K562 (cell line): ENCODE measurements around the gene SLC3A2. TPM values are rescaled to one million over a fixed set of nuclear protein-coding genes. Genes with fewer than 3 reads are reported as not detected.

ENCODE experiments used
- ATF3 ChIP-seq, 2 experiments: fragments of 450-650 bp in 1 of 2; sonication (generic) in 1 of 2; formaldehyde crosslinking in 1 of 2; IDR thresholded peaks in 1 of 2; conservative IDR thresholded peaks in 1 of 2; 2 replicates each; pipeline versions ENCODE4 v1.6.1 to v1.8.1; 2016 to 2023; ENCODE audit warnings: mild to moderate bottlenecking in 2 of 2, moderate library complexity in 2 of 2, inconsistent platforms in 1 of 2, missing genetic modification reagents in 1 of 2
- CTCFL ChIP-seq: IDR thresholded peaks from 2 replicates; pipeline ENCODE4 v1.6.1; 2011; ENCODE audit warnings: borderline replicate concordance, low read depth, mild to moderate bottlenecking, moderate library complexity, low read length; ENCODE audit not compliant: insufficient read depth, poor library complexity, severe bottlenecking
- CXXC5 ChIP-seq: fragments of 250-450 bp; sonication (Bioruptor Pico); IDR thresholded peaks from 2 replicates; pipeline ENCODE4 v1.8.0; 2022; ENCODE audit warnings: inconsistent platforms, mild to moderate bottlenecking, moderate library complexity
- DDX20 ChIP-seq: fragments of 450-650 bp; IDR thresholded peaks from 2 replicates; pipeline ENCODE4 v1.6.1; 2016; ENCODE audit warnings: missing genetic modification characterization, low read depth, mild to moderate bottlenecking, missing compliant biosample characterization, moderate library complexity
- EGR1 ChIP-seq: fragments of 450-650 bp; conservative IDR thresholded peaks from 2 replicates; pipeline ENCODE4 v1.6.1; 2017; ENCODE audit warnings: mild to moderate bottlenecking
- FOXJ2 ChIP-seq: fragments of 200-800 bp; sonication (Bioruptor generic); IDR thresholded peaks from 2 replicates; pipeline ENCODE4 v1.6.1; 2016; ENCODE audit warnings: missing genetic modification characterization, missing compliant biosample characterization
- FOXP4 ChIP-seq: sonication (generic); formaldehyde crosslinking; IDR thresholded peaks from 2 replicates; pipeline ENCODE4 v1.8.0; 2022; ENCODE audit warnings: mild to moderate bottlenecking, missing genetic modification reagents, borderline replicate concordance
- NFRKB ChIP-seq: fragments of 450-650 bp; IDR thresholded peaks from 2 replicates; pipeline ENCODE4 v1.6.1; 2016; ENCODE audit warnings: low read depth
- NR2C2 ChIP-seq, 2 experiments: fragments of 200-800 bp in 1 of 2; sonication (Bioruptor generic) in 1 of 2; sonication (generic) in 1 of 2; formaldehyde crosslinking in 1 of 2; IDR thresholded peaks; 2 replicates each; pipeline versions ENCODE4 v1.6.1 to v1.8.0; 2016 to 2022; ENCODE audit warnings: mild to moderate bottlenecking in 1 of 2, missing compliant biosample characterization in 1 of 2, missing genetic modification characterization in 1 of 2, missing genetic modification reagents in 1 of 2
- SMAD1 ChIP-seq: fragments of 150-350 bp; IDR thresholded peaks from 2 replicates; pipeline ENCODE4 v1.6.1; 2014; ENCODE audit warnings: low read length, low read depth; ENCODE audit not compliant: partially characterized antibody
- TRIM24 ChIP-seq, 2 experiments: fragments of 450-650 bp; IDR thresholded peaks; 2 replicates each; pipeline ENCODE4 v1.6.1; 2016
- TSHZ1 ChIP-seq: fragments of 250-450 bp; sonication (Bioruptor Pico); IDR thresholded peaks from 2 replicates; pipeline ENCODE4 v1.4.0; 2020; ENCODE audit warnings: mild to moderate bottlenecking, moderate library complexity
- ZNF174 ChIP-seq: fragments of 250-450 bp; sonication (Bioruptor Pico); IDR thresholded peaks from 2 replicates; pipeline ENCODE4 v1.4.0; 2020; ENCODE audit warnings: mild to moderate bottlenecking
- ZNF311 ChIP-seq: fragments of 250-450 bp; sonication (Bioruptor Pico); IDR thresholded peaks from 2 replicates; pipeline ENCODE4 v1.4.0; 2020; ENCODE audit warnings: mild to moderate bottlenecking, moderate library complexity
- ZNF584 ChIP-seq: fragments of 200-800 bp; sonication (Bioruptor generic); IDR thresholded peaks from 2 replicates; pipeline ENCODE4 v1.6.1; 2016; ENCODE audit warnings: low read depth, mild to moderate bottlenecking, missing genetic modification characterization, missing compliant biosample characterization
- polyA plus RNA-seq, 8 experiments: library from polyadenylated mRNA; depleted of rRNA in 4 of 8; stranded (reverse) in 5 of 8; unstranded in 3 of 8; fragments of >200 nt; fragmentation: Nextera tagmentation in 2 of 8; fragmentation: Illumina TruSeq in 1 of 8; extraction: Ambion mirVana in 2 of 8; extraction: Trizol in 1 of 8; gene quantifications; 2 replicates each; pipeline versions ENCODE4 v1.2.1 to v1.2.3, GENCODE V29; 2011 to 2014; ENCODE audit warnings: inconsistent platforms in 1 of 8, missing spikeins in 1 of 8
- total RNA-seq, 7 experiments: library from RNA; depleted of rRNA in 6 of 7; stranded (reverse); fragments of >200 nt in 6 of 7; fragmentation: Illumina TruSeq in 2 of 7; extraction: Trizol in 2 of 7; gene quantifications; 2 replicates each; pipeline versions ENCODE4 v1.2.1 to v1.2.3, GENCODE V29; 2011 to 2021; ENCODE audit warnings: low replicate concordance in 1 of 7
- TF ChIP-seq, protein P1 (sequence below): sonication (generic); formaldehyde crosslinking; IDR thresholded peaks from 2 replicates; pipeline ENCODE4 v1.8.0; 2022; ENCODE audit warnings: mild to moderate bottlenecking, missing genetic modification reagents

The SLC3A2 gene
- total and polyA plus RNA-seq, 9 of the 15 experiments (the other 6 are each of a cell fraction or from before 2014, with no cell fraction given) = 20.0 to 296 (median 214) TPM

DNA sequence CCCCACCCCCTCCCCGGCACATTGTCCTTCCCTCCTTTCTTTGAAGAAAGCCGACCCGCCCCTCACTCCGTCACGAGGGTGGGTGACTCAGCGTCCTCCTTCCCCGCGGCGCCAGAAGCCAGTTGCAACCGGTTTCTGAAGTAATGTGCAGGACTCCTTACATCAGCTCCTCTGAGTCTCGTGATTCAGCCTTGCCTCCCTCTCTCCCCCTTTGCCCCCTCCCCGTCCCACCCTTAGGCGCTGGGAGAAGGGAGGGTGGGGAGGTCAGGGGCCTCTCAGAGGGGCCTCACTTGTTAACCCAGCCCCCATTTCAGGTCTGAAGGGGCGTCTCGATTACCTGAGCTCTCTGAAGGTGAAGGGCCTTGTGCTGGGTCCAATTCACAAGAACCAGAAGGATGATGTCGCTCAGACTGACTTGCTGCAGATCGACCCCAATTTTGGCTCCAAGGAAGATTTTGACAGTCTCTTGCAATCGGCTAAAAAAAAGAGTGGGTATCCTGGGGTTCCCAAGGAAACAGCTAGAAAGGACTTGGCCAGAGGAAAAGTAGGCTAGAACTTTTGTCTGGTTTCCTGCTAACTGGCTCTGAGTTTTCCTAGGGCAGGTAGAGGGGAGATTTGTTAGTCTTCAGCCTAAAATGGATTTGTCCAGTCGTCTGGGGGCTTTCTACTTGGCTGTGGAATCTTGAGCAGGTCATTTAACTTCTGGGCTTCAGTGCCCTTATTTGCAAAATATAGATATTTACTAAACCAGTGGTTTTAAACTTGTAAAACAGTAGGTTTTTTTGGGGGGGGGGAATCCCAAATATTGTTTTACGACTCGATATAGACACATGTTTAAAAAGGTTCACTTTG lies 1.1 kb downstream of the SLC3A2 start (continued):
- TF ChIP-seq ATF3 (IDR thresholded peaks at IDR 0.05) (peak; percentile 97), ATF3 (CRISPR knock-in tag; conservative IDR thresholded peaks at IDR 0.05) (no peak), TRIM24 (IDR thresholded peaks at IDR 0.05) (peak in 1 of 2 experiments; percentile 88; a peak in 3 of 4 replicates), ZNF311 (CRISPR knock-in tag) (no peak), EGR1 (no peak), NR2C2 (CRISPR knock-in tag; IDR thresholded peaks at IDR 0.05) (no peak), NR2C2 (tag; IDR thresholded peaks at IDR 0.05) (peak; percentile 69; the same call in 1 of the 2 replicates), TSHZ1 (CRISPR knock-in tag) (no peak), FOXP4 (CRISPR knock-in tag) (no peak), SMAD1 (peak; percentile 78), CTCFL (no peak), ZNF584 (CRISPR knock-in tag) (no peak), CXXC5 (CRISPR knock-in tag) (no peak), ZNF174 (CRISPR knock-in tag) (no peak), FOXJ2 (tag) (peak; percentile 79; the same call in 1 of the 2 replicates), DDX20 (tag) (no peak), NFRKB (peak; percentile 94)
- TF ChIP-seq, protein P1, sequence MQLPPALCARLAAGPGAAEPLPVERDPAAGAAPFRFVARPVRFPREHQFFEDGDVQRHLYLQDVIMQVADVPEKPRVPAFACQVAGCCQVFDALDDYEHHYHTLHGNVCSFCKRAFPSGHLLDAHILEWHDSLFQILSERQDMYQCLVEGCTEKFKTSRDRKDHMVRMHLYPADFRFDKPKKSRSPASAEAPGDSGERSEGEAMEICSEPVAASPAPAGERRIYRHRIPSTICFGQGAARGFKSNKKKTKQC (CRISPR knock-in tag) = no peak
